ENCODE measurements around the gene WDFY4.

DNA sequence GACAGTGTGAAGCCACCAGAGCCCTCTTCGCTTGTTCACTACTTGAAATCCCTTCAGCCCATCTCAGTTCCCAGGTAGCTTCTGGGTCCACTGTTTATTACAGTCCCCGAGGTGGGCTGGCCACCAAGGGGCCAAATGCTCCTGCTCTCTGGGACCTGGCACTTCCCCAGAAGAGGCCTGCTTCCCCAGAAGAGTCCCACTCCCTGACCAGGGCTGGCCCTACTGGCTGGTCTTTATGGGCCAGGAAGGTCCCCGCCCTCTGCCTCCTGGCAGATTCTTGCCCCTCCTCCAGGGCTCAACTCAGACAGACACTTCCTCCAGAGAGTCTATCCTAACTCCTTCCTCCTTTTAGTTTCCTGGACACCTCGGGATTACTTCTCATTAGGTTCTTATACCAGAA, 325.6 kb downstream of the WDFY4 start:
- TF ChIP-seq POLR2AphosphoS5 (IDR thresholded peaks at IDR 0.05) (no peak), POLR2A (IDR thresholded peaks at IDR 0.05) (no peak)
- TF ChIP-seq, protein P1, sequence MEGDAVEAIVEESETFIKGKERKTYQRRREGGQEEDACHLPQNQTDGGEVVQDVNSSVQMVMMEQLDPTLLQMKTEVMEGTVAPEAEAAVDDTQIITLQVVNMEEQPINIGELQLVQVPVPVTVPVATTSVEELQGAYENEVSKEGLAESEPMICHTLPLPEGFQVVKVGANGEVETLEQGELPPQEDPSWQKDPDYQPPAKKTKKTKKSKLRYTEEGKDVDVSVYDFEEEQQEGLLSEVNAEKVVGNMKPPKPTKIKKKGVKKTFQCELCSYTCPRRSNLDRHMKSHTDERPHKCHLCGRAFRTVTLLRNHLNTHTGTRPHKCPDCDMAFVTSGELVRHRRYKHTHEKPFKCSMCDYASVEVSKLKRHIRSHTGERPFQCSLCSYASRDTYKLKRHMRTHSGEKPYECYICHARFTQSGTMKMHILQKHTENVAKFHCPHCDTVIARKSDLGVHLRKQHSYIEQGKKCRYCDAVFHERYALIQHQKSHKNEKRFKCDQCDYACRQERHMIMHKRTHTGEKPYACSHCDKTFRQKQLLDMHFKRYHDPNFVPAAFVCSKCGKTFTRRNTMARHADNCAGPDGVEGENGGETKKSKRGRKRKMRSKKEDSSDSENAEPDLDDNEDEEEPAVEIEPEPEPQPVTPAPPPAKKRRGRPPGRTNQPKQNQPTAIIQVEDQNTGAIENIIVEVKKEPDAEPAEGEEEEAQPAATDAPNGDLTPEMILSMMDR (IDR thresholded peaks at IDR 0.05) = no peak

All from gastroesophageal sphincter (tissue), 3 donors.